Right renal pelvis (tissue), 4 donors: ENCODE data around the gene ZNF423. TPM values are rescaled to one million over a fixed set of nuclear protein-coding genes. Genes with fewer than 3 reads are reported as not detected.

Experiments
- DNase-seq, 4 donors: peaks; one replicate each; pipeline ENCODE4 v3.0.0-alpha.2; 2013; ENCODE audit warnings: low read depth in 4 of 4, low spot score in 3 of 4, missing footprints in 1 of 4
- polyA plus RNA-seq, 4 donors: library from polyadenylated mRNA; unstranded; fragments of 120-200 nt; gene quantifications; one replicate each; pipeline ENCODE4 v1.2.1, GENCODE V29; 2013; ENCODE audit not compliant: insufficient read length in 4 of 4

The ZNF423 gene
- polyA plus RNA-seq, 4 donors, result 26.0 to 28.4 (median 27.2) TPM

GRCh38 chr16:49653173-49653570, 202.7 kb downstream of the ZNF423 start:
- no peak for DNase-seq

GRCh38 chr16:49652456-49653172, 203.3 kb downstream of the ZNF423 start:
- no peak for DNase-seq

- DNase-seq, result no peak
Observed at GRCh38 chr16:49651996-49652395, 203.9 kb downstream of the ZNF423 start.

GRCh38 chr16:49651226-49651625, 204.7 kb downstream of the ZNF423 start:
- no peak for DNase-seq

- no peak for DNase-seq
Observed at GRCh38 chr16:49650603-49651002, 205.3 kb downstream of the ZNF423 start.

- no peak for DNase-seq
Observed at GRCh38 chr16:49649013-49649765, 206.7 kb downstream of the ZNF423 start.

- DNase-seq, result no peak
Observed at GRCh38 chr16:49647673-49648072, 208.2 kb downstream of the ZNF423 start.

GRCh38 chr16:49645263-49645662, 210.6 kb downstream of the ZNF423 start:
- no peak for DNase-seq

- DNase-seq, result no peak
Observed at GRCh38 chr16:49644145-49644463, 211.8 kb downstream of the ZNF423 start.

- DNase-seq, result no peak
Observed at GRCh38 chr16:49643429-49644144, 212.3 kb downstream of the ZNF423 start.

GRCh38 chr16:49641250-49641649, 214.7 kb downstream of the ZNF423 start:
- no peak for DNase-seq

- no peak for DNase-seq
Observed at GRCh38 chr16:49640581-49640980, 215.3 kb downstream of the ZNF423 start.

GRCh38 chr16:49639739-49640431, 216.0 kb downstream of the ZNF423 start:
- peak in 3 of 4 donors; percentile 59 to 78 (median 77) for DNase-seq

GRCh38 chr16:49638673-49639610, 217.0 kb downstream of the ZNF423 start:
- DNase-seq, result no peak

GRCh38 chr16:49637933-49638672, 217.8 kb downstream of the ZNF423 start:
- no peak for DNase-seq

- DNase-seq, result no peak
Observed at GRCh38 chr16:49637511-49637910, 218.4 kb downstream of the ZNF423 start.

GRCh38 chr16:49636608-49637007, 219.3 kb downstream of the ZNF423 start:
- DNase-seq, result no peak

- DNase-seq, result no peak
Observed at GRCh38 chr16:49635591-49636581, 220.0 kb downstream of the ZNF423 start.
